Measurements from ENCODE around the gene LHPP. TPM values are rescaled to one million over a fixed set of nuclear protein-coding genes. Genes with fewer than 3 reads are reported as not detected.
A peak's percentile ranks its signal among the peaks of the same experiment; 100 is the strongest.
"Not testable (repeated sequence)": the region's sequence is repeated elsewhere in the genome, so short reads cannot be mapped to it uniquely, and the experiment has no call there.

LHPP gene
- total RNA-seq, 4 donors from 2014 or later, result 12.3 to 25.0 (median 16.2) TPM

DNA sequence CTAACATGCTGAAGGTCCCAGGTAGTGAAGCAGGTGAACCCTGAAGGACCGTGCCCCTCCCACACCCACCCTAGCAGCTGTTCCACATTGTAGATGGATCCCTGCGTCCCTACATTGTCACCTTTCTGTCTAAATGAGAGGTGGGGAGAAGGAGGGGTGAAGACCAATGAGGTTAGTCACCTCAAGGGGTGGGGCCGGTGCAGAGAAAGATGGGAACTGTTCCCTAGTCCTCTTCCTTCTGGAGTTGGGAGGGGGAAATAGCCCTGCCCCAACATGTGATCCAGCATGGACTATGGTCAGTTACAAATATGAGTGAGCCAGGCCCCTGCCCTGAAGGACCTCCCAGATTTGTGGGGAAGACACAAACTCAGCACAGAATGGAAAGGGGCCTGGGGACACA is 124.5 kb downstream of the LHPP start:
- H3K4me3 ChIP-seq, result no peak overlapping the region
- TF ChIP-seq, protein P1, sequence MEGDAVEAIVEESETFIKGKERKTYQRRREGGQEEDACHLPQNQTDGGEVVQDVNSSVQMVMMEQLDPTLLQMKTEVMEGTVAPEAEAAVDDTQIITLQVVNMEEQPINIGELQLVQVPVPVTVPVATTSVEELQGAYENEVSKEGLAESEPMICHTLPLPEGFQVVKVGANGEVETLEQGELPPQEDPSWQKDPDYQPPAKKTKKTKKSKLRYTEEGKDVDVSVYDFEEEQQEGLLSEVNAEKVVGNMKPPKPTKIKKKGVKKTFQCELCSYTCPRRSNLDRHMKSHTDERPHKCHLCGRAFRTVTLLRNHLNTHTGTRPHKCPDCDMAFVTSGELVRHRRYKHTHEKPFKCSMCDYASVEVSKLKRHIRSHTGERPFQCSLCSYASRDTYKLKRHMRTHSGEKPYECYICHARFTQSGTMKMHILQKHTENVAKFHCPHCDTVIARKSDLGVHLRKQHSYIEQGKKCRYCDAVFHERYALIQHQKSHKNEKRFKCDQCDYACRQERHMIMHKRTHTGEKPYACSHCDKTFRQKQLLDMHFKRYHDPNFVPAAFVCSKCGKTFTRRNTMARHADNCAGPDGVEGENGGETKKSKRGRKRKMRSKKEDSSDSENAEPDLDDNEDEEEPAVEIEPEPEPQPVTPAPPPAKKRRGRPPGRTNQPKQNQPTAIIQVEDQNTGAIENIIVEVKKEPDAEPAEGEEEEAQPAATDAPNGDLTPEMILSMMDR (IDR thresholded peaks at IDR 0.05), result no peak
- TF ChIP-seq POLR2A (IDR thresholded peaks at IDR 0.05) (no peak), EP300 (IDR thresholded peaks at IDR 0.05) (no peak), POLR2AphosphoS5 (IDR thresholded peaks at IDR 0.05) (no peak)
- no peak overlapping the region for H3K27ac ChIP-seq
- H3K4me1 ChIP-seq, result peaks cover 0 to 26% (median 14%) of the 10 kb centered on the region in 3 donors
- H3K36me3 ChIP-seq, result no peaks in the 10 kb centered on the region
- peaks cover 0 to under 1% (median 0%) of the 10 kb centered on the region in 3 donors for H3K9me3 ChIP-seq
- 93 to 100% methylated on average over 1 to 3 of the region's 3 CpGs for WGBS, 2 donors (ENCODE audit: low coverage in 1 of 2)
- no peaks in the 10 kb centered on the region for H3K27me3 ChIP-seq
- no peak for ATAC-seq

DNA sequence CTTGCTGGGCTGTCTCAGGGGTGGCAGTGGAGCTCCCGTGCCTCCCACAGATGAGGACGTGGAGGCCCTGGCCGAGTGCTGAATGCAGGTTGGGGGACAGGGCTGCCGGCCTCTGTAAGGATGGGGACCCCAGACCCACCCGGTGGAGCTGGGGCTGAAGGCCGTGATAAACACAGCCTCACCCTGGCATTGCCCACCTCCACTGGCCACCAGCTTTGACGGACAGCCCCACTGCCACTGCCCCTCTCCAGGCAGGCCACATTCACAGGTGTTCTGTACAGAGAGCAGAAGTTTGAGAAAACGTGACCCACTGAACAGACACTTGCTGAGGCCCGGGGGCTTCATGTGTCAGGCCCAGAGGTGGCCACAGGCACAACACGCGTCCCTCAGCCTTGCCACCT is 126.2 kb downstream of the LHPP start:
- H3K4me3 ChIP-seq, result no peak overlapping the region
- H3K27ac ChIP-seq, result peak overlapping the region in 1 of 4 donors; percentile 64
- H3K27me3 ChIP-seq, result no peaks in the 10 kb centered on the region
- WGBS, 2 donors (ENCODE audit: low coverage in 1 of 2), result 85 to 93% methylated on average over 4 to 5 of the region's 11 CpGs
- H3K9me3 ChIP-seq, result peaks cover 0 to 8% (median 0%) of the 10 kb centered on the region in 3 donors
- no peak for ATAC-seq
- H3K4me1 ChIP-seq, result peaks cover 0 to 26% (median 14%) of the 10 kb centered on the region in 3 donors
- TF ChIP-seq EP300 (IDR thresholded peaks at IDR 0.05), result no peak
- TF ChIP-seq, protein P1 (IDR thresholded peaks at IDR 0.05), result no peak
- no peak for TF ChIP-seq POLR2AphosphoS5 (IDR thresholded peaks at IDR 0.05)
- TF ChIP-seq POLR2A (IDR thresholded peaks at IDR 0.05), result no peak
- H3K36me3 ChIP-seq, result no peaks in the 10 kb centered on the region

DNA sequence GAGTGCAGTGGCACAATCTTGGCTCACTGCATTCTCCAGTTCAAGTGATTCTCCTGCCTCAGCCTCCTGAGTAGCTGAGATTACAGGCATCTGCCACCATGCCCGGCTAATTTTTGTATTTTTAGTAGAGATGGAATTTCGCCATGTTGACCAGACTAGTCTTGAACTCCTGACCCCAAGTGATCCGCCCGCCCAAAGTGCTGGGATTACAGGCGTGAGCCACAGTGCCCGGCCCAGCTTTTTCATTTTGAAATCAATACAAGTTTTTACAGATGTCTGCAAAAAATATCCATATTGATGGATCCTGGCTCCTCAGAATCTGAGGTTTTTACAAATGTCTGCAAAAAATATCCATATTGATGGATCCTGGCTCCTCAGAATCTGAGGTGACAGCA is 126.7 kb downstream of the LHPP start:
- H3K4me1 ChIP-seq, result peaks cover 0 to 26% (median 14%) of the 10 kb centered on the region in 3 donors
- not testable (repeated sequence) for H3K27me3 ChIP-seq, H3K4me3 ChIP-seq, ATAC-seq, H3K36me3 ChIP-seq, H3K9me3 ChIP-seq
- peak overlapping the region in 2 of 4 donors; percentile 63 to 64 for H3K27ac ChIP-seq
- 45 to 68% methylated on average over 4 to 5 of the region's 6 CpGs for WGBS, 2 donors (ENCODE audit: low coverage in 1 of 2)

DNA sequence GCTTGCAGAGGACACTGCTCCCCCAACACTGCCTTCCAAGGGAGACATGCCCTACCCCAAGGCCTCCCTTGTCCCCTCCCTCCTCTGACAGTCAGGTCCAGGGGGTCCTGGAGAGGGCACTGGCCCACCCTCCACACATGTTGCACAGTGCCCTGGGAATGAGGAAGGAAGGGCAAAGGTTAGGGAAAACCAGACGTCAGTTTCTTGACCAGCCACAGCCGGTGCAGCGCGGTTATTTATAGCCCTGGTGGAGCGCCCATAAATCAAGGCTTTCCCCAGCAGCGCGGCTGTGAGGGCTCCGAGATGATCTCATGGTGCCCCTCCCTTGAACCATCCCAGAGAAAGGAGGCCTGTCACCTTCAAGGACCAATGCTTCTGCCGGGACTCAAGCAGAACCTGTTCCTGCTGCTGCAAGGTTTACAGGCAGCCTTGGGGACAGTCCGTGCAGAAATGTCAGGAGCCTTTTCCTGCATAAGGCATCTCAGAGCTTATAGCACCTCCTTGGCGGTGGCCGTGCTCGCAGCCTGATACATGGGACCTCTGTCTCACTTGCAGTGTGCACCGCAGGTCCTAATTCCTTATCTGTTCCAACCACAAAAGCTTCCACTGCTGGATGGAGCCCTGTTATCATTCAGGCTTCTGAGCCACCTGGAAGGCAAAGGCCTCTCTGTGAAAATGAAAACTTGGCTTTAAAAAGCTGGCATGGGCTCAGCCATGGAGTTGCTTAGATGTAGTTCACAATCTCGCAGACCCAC is 127.3 kb downstream of the LHPP start:
- WGBS, 2 donors (ENCODE audit: low coverage in 1 of 2), result 10% methylated on average over 2 of the region's 15 CpGs; no CpG with 5 or more reads in 1 of the 2 donors
- TF ChIP-seq POLR2A (IDR thresholded peaks at IDR 0.05) (no peak), POLR2AphosphoS5 (IDR thresholded peaks at IDR 0.05) (peak; percentile 49), EP300 (IDR thresholded peaks at IDR 0.05) (no peak)
- ATAC-seq, result peak; percentile 76
- no peaks in the 10 kb centered on the region for H3K27me3 ChIP-seq
- peaks cover 0 to 8% (median 0%) of the 10 kb centered on the region in 3 donors for H3K9me3 ChIP-seq
- peak overlapping the region in 3 of 4 donors; percentile 5 to 64 (median 63) for H3K27ac ChIP-seq
- H3K4me1 ChIP-seq, result peaks cover 0 to 26% (median 14%) of the 10 kb centered on the region in 3 donors
- no peaks in the 10 kb centered on the region for H3K36me3 ChIP-seq
- H3K4me3 ChIP-seq, result no peak overlapping the region

DNA sequence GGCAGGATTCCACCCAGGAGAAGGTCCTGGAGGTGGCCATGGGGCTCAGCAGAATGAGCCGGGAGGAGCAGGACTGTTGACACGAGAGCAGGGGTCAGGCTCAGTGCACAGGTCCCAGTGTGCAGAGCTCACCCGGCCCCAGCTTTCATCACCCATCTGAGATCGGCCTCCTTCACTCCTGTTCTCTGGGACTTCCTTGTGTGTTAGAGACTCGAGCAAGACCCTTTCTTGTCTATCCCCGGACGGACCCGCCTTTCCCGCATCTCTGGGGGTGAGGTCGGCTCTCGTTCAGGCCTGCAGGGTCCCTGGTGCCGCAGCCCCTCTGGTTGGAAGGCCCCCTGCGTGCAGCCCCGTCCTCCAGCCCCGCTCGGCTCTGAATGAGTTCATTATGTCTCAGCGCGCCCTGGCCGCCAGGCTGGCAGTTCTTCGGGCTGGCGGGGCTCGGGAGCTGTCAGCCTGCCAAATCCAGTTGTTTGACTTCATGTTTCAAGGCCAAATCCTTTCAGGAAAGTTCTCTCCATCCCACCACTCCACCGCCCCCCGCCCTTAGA is 127.9 kb downstream of the LHPP start:
- TF ChIP-seq, protein P1 (IDR thresholded peaks at IDR 0.05), result no peak
- TF ChIP-seq POLR2AphosphoS5 (IDR thresholded peaks at IDR 0.05) (no peak), EP300 (IDR thresholded peaks at IDR 0.05) (no peak), POLR2A (IDR thresholded peaks at IDR 0.05) (no peak)
- no peak for ATAC-seq
- peak overlapping the region in 3 of 4 donors; percentile 5 to 64 (median 63) for H3K27ac ChIP-seq
- H3K36me3 ChIP-seq, result no peaks in the 10 kb centered on the region
- peaks cover 0 to 8% (median 0%) of the 10 kb centered on the region in 3 donors for H3K9me3 ChIP-seq
- no peaks in the 10 kb centered on the region for H3K27me3 ChIP-seq
- H3K4me3 ChIP-seq, result no peak overlapping the region
- H3K4me1 ChIP-seq, result peaks cover 0 to 26% (median 14%) of the 10 kb centered on the region in 3 donors
- WGBS, 2 donors (ENCODE audit: low coverage in 1 of 2), result 79 to 84% methylated on average over 5 to 15 of the region's 24 CpGs
